SIG-M5 treated with dmso at 0.1 percent for 504 hours (cell line): ENCODE results near the gene AKR7A2.
A peak's percentile ranks its signal among the peaks of the same experiment; 100 is the strongest.

Source experiments
- DNase-seq: peaks from one replicate; lab custom pipeline; 2025; ENCODE audit not compliant: unreplicated experiment; lab: John Stamatoyannopoulos, UW

The AKR7A2 gene

GRCh38 chr1:19343617-19344350 is 31.8 kb upstream of the AKR7A2 start:
- no peak for DNase-seq

DNA sequence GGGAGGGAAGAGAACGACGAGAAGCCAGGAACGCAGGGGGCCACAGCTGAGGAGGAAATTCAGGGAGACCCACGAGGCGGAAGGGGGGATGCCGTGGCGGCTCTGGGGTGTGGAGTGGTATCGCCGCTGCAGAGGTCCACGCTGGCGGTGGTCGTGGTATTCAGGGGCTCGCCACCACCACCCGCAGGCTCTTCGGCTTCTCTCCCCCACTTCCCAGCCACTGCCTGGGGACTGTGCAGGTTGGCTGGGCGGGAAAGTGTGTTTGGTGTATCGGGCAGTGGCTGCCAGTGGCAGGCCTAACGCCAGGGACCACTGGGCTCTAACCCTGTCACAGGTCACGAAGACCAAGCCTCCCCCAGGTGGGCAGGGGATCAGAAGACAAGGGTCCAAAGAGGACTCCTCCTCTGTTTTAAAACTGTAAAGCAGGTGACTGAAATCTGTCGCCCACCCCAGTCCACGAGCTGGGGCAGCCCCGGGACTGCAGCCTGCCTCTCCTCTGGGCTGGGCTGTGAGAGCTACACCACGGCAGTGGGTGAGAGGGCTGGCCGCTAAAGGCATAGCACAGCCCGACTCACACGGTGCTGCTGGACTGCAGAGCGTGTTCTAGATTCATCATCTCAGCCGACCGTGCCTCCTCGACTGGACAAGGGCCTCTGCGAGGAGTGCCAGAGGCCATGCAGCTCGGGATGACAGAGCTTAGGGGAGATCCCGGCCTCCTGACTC is 31.1 kb upstream of the AKR7A2 start:
- DNase-seq: no peak

DNA sequence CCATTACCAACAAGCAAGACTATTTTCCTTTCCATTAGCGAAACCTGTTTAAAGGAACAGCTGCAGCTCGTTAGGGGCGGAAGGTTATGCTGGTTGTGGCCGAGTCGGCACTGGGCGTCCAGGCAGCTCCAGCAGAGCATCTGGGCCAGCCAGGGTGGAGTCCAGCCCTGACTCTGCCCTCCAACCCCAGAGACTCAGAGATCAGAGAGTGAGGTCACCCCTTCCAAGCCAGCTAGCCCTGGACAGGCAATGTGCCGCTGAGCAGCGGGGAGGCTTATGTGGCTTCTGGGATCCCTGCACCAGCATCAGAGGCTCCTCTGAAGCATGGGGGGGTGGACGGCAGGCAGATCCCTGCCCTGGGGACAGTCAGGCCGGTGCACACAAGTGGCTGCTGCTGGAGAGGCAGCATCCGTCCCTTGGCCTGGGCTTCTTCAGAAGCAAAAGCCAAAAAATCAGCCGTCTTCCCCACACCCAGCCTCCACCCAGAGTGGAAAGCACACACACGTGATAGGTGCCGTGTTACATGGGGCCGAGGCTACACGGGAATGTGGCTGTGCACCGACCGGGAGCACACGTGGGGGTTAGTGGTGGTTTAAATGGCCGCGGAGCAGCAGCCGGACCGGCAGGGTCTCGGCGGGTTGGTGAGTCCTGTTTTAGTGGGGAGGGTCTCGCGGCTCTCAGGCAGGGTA is 30.3 kb upstream of the AKR7A2 start:
- DNase-seq: no peak

DNA sequence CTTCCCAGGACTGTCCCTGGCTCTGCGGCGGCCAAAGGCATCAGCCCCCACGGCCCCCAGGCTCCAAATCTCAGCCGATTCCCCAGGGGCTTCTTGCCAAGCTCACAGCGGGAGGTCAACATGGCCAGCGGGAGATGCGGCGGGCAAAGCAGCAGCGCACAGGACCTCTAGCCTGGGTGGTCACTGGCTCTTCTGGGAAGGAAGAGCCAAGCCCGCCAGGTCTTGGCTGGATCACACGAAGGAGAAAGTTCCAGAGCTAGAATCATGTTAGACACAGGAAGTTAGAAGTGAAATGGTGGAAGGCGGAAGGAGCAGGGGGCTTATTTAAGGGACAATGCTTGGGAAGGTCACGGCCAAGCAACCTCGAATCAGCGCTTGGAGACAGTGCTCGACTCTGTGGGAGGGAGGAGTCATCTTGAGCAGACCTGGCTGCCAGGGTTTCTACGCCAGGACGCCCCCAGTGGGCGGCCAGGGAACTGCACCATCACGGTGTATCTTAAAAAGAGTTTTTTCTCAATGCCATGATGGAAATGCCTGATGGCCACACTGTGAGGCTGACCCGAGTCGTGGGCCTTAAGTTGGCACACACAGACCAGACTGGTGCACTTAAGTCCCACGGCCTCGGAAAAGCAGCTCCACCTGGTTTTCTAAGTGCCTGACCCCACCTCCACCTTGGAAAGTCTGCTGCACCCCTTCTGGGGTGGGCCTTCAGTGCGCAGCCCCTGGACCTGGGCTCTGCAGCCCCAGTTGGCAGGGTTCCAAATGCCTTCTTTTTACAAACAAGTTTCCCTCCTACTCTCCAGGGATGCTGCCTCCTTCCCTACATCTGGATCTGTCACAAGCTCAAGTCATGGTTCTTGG is 29.5 kb upstream of the AKR7A2 start:
- peak; percentile 30 for DNase-seq

DNA sequence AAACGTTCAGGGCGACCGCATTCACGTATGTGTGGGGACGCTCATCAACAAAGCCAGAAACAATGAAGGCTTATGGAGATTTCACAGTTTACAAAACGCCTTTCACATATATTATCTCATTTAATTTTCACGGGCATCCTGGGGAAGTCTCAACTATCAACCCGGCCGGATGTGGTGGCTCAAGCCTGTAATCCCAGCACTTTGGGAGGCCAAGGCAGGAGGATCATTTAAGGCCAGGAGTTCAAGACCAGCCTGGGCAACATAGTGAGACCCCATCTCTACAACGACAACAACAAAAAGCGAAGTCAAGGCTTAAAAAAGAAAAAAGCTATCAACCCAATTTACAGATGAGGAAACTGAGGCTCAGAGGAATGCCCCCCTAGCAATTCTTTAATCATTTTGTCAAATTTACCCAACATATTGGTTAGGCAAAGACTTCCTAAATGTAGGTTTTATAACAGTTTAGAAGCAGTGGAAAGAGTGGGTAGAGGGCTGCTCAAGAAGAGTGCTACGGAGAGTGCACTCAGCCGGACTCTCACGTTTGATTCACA is 28.5 kb upstream of the AKR7A2 start:
- DNase-seq: no peak

- DNase-seq: no peak
These were observed 27.4 kb upstream of the AKR7A2 start for GRCh38 chr1:19339214-19339861.

DNA sequence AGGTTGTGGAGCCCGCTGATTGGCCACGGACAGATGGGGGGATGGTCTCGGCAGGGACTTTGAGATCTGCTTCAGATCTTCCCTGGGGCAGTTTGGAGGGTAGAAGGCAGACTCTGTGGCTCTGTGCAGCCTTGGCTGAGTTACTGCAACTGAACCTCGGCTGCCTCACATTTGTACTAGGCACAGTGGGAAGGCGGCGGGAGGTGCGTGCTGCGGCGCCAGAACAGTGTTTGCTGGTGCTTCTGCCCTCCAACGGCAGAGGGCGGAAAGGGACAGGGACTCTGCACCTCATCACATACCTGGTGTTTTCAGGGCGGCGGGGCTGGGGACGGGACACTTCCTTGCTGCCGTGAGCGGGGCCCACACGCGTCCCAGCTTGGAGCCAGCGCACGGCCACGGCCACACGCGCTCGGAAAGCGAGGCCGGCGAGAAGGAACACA is 26.4 kb upstream of the AKR7A2 start:
- DNase-seq: no peak

GRCh38 chr1:19337289-19337688 is 25.3 kb upstream of the AKR7A2 start:
- DNase-seq: no peak

DNA sequence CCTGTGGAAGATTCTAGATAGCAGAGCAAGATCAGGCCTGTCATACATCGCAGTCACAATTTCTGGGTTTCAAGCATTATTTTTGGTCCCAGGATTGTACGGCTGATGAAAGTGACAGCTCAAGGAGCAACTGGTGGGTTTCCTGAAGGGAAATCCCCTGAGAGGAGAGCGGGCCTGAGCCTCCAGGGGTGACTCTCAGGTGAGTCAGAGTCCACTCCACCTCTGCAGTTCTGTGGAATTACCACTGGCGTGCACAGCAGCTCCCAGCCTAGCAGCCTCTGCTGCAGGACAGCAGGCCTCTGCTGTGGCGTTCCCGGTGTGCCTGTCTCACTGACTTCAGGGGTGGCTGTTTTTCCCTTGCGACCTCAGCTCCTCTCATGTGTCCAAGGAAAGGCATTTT is 24.6 kb upstream of the AKR7A2 start:
- DNase-seq: no peak

DNA sequence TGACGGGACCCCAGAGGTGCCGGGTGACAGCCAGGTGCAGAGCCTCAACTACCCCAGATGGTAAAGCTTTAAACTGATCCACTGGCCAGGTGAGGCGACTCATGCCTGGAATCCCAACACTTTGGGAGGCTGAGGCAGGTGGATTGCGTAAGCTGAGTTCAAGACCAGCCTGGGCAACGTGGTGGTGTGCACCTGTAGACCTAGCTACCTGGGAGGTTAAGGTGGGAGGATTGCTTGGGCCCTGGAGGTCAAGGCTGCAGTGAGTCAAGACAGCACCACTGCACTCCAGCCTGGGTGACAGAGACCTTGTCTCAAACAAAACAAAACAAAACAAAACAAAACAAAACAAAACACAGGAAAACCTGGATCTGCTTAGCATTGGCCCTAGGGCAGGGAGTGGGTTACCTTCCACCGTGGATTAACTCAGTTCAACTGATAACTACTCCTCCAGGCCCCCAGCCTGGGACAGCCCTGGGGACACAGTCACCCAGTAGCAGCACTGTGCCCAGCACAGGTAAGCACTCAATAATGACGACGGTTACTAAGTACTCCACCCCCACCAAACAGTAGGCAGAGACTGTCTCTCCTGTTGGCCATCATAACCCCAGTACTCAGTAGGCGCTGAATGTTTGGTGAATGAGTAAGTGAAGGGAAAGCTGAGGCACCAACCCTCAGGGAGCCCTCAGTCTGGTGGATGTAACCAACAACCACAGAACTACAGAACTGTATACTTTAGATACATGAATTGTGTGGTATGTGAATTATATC is 21.8 kb upstream of the AKR7A2 start:
- DNase-seq: no peak

DNA sequence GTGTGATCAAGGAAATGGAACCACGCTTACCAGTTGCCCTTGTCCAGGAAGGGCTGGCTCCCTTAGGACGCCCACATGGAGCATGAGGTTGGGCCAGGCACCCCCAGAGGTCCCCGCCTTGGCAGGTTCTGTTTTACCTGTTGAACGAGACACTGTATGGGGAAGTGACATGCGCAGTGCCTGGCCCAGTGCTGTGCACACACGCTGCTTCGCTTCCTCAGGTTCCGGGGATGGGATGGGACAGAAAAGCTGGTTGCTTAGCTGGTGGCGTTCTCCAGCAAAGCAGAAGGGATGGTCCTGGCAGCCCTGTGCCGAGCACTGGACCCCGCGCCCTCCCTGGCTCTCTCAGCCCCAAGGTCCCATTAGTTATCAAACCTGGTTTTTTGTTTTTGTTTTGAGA is 20.9 kb upstream of the AKR7A2 start:
- no peak for DNase-seq

DNA sequence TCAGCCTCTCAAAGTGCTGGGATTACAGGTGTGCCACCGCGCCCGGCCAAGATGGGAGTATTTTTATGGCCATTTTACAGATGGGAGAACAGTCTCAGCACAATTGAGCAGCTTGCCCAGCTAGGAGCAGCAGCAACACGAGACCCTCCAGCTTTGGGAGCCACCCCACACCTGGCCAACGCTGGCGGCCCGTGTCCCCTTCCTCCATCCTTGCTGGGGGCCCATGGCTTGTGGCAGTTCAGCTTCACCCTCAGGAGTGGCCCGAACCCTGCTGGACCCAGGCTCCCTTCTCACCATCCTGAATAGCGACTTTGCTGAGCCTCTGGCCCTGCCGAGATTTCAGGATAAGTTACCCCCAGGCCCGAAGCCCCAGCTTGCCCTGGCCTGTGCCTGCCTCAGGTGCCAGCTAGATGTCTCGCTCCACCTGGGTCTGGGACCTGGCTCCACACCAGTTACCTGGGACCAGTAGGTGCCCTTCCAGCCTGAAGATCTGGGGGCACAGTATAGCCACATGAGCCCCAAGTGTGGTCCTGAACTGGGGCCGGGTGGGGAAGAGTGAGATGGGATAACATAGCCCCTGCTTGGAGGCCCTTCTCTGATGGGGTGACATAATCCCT is 19.4 kb upstream of the AKR7A2 start:
- DNase-seq: no peak

DNA sequence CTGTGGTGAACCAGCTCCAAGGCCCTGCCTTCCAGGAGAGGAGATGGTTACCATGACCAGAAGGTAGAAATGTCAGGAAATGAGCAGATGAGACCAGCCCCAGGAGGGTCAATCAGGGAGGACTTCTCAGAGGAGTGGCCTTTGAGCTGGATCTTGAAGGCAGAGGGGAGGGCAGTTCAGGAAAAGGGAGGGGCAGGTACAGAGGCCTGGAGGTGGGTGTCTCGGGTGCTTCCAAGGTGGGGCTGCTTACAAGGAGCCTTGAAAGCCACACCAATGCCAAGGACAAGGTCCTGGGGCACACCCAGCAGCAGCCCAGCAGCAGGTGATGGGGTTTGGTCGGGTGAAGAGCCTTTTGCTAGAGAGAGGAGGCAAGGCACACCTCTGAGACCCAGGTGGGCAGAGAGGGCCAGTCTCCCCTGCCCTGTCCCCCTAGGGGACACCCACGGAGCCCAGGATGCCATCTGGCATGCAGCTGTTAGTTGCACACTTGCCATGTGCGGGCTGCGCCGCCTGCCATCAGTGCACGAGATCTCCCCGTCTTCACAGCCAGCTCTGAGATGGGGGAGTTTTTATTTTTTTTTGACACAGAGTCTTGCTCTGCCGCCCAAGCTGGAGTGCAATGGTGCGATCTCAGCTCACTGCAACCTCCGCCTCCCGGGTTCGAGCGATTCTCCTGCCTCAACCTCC is 18.6 kb upstream of the AKR7A2 start:
- no peak for DNase-seq

DNA sequence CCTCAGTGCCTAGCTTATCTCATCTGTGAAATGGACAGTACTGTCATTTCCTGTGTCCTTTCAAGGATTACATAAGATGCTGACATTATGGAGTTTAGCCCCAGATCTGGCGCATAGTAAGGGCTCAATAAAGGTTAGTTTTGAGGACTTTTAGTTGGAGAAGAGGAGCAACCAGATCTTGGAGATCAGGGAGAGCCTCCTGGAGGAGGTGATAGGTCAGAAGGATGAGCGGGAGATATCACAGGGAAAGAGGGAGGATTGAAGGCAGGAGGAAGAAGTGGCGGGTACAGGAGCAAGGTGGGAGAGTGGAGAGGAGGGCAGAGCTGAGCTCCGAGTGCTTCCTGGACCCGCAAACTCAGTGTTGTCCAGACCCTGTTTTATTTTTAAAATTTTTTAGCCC is 17.7 kb upstream of the AKR7A2 start:
- DNase-seq: no peak

- DNase-seq: no peak
These were observed 17.2 kb upstream of the AKR7A2 start for GRCh38 chr1:19329188-19329587.

DNA sequence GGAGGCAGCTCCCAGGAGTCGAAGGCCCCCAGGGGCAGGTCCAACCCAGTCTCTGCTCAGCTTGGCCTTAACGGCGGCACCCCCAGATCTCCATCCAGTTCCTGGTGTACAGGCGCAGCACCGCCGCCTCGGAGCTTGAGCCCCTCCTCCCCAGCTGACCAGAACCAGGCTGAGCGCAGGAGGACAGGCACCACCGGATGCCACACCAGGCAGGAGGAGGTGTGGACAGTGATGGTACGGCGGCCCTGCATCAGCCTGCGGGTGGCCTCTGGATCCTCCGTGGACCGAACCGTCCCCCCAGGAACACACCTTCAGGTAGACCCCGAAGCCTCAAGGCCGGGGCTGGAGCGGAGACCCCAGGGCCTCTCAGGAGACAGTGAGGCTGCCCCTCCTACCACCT is 16.5 kb upstream of the AKR7A2 start:
- DNase-seq: no peak

DNA sequence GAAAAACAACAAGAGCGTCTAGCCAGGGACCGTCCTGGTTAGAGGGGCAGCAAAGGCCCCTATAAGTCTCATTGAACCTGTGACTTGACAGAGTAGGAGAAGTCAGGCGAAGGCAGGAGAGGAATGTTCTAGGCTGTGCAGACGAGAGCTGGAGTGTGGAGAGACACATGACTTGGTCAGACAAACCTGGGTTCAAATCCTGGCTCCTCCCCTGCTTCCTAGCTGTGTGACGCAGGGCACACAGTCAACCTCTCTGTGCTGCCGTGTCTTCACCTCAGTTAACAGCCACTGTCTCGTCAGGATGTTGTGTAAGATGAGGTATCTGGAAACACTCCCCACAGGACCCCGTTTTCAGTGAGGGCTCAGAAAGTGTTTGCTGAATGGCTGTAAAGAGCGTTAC is 15.8 kb upstream of the AKR7A2 start:
- no peak for DNase-seq

- no peak for DNase-seq
These were observed 15.4 kb upstream of the AKR7A2 start for GRCh38 chr1:19327301-19327700.

DNA sequence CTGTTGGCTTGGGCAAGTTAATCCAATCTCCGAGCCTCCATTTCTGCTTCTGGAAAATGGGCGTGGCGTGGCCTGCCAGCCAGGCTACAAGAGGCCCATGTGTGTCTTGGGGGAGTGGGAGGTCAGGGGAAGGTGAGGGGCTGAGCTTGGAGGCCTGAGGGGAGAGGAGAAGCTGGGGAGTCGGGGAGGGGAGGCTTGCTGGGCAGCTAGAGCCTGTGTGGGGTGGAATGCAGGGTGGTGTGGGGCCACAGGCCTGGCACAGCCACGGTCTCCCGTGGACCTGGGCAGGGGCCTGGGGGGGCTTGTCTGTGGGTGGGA is 14.8 kb upstream of the AKR7A2 start:
- no peak for DNase-seq
